SK-N-SH (cell line): ENCODE measurements around the gene LRCH4. TPM values are rescaled to one million over a fixed set of nuclear protein-coding genes. Genes with fewer than 3 reads are reported as not detected.
A peak's percentile ranks its signal among the peaks of the same experiment; 100 is the strongest.

Experiments used
- CTCF ChIA-PET: fragments of 300-600, 350-600 bp; formaldehyde crosslinking; extraction: SDS; loops from one replicate; lab custom pipeline; 2021; lab: Yijun Ruan, JAX
- POLR2A ChIA-PET: fragments of 350-600 bp; sonication (Branson Sonifier 250); formaldehyde crosslinking; extraction: SDS; loops from one replicate; lab custom pipeline; 2020; ENCODE audit warnings: antibody characterized with exemption, inconsistent platforms; lab: Yijun Ruan, JAX
- DNase-seq: peaks from one replicate; pipeline ENCODE4 v3.0.0; 2012
- H2AFZ ChIP-seq: fragments of 200-600 bp; sonication (generic); 2 replicates; pipeline ENCODE4 v1.8.1; 2016; ENCODE audit warnings: antibody characterized with exemption, mild to moderate bottlenecking, low read depth
- H3F3A ChIP-seq: fragments of 200-600 bp; sonication (generic); replicated peaks from 2 replicates; pipeline ENCODE3; 2016; ENCODE audit warnings: antibody characterized with exemption, mild to moderate bottlenecking; ENCODE audit not compliant: insufficient read depth
- H3K27ac ChIP-seq, 2 experiments: fragments of 200-500 bp in 1 of 2; fragments of 200-600 bp in 1 of 2; sonication (Bioruptor generic) in 1 of 2; sonication (generic), shearing (Covaris generic) in 1 of 2; 2 replicates each; pipeline versions ENCODE4 v1.5.1 to v1.6.1; 2014 to 2016; ENCODE audit warnings: low read depth in 2 of 2, inconsistent platforms in 1 of 2, low read length in 1 of 2, mild to moderate bottlenecking in 1 of 2, mixed read lengths in 1 of 2
- H3K27me3 ChIP-seq: fragments of 200-600 bp; sonication (generic), shearing (Covaris generic); 2 replicates; pipeline ENCODE4 v1.6.1; 2016; ENCODE audit warnings: mixed run types; ENCODE audit not compliant: insufficient read depth
- H3K36me3 ChIP-seq, 2 experiments: fragments of 200-500 bp in 1 of 2; fragments of 200-600 bp in 1 of 2; sonication (Bioruptor generic) in 1 of 2; sonication (generic) in 1 of 2; replicated peaks in 1 of 2; 2 replicates each; pipeline versions ENCODE3 to v1.5.1; 2014 to 2016; ENCODE audit warnings: low read length in 1 of 2, mild to moderate bottlenecking in 1 of 2; ENCODE audit not compliant: insufficient read depth in 2 of 2, control insufficient read depth in 1 of 2
- H3K4me1 ChIP-seq, 2 experiments: fragments of 200-500 bp in 1 of 2; fragments of 200-600 bp in 1 of 2; sonication (Bioruptor generic) in 1 of 2; sonication (generic), shearing (Covaris generic) in 1 of 2; 2 replicates each; pipeline versions ENCODE4 v1.5.1 to v1.6.1; 2014 to 2016; ENCODE audit warnings: low read depth in 1 of 2, low read length in 1 of 2, mixed run types in 1 of 2; ENCODE audit not compliant: insufficient read depth in 2 of 2, control insufficient read depth in 1 of 2
- H3K4me2 ChIP-seq: fragments of 200-600 bp; sonication (generic), shearing (Covaris generic); 2 replicates; pipeline ENCODE4 v1.6.1; 2017; ENCODE audit warnings: mixed run types
- H3K4me3 ChIP-seq, 2 experiments: fragments of 200-500 bp in 1 of 2; fragments of 200-600 bp in 1 of 2; sonication (Bioruptor generic) in 1 of 2; sonication (generic), shearing (Covaris generic) in 1 of 2; 2 replicates each; pipeline versions ENCODE4 v1.5.1 to v1.8.1; 2014 to 2016; ENCODE audit warnings: low read depth in 2 of 2, inconsistent platforms in 1 of 2, low read length in 1 of 2, mild to moderate bottlenecking in 1 of 2, mixed read lengths in 1 of 2, moderate library complexity in 1 of 2
- H3K79me2 ChIP-seq: fragments of 200-600 bp; sonication (generic); 2 replicates; pipeline ENCODE4 v1.8.1; 2017; ENCODE audit warnings: mild to moderate bottlenecking; ENCODE audit not compliant: insufficient read depth
- H3K9ac ChIP-seq: fragments of 200-600 bp; sonication (generic); 2 replicates; pipeline ENCODE4 v1.6.1; 2017; ENCODE audit warnings: mixed run types
- H3K9me2 ChIP-seq: fragments of 200-600 bp; sonication (generic); 2 replicates; pipeline ENCODE4 v1.6.1; 2017; ENCODE audit warnings: mixed run types
- H3K9me3 ChIP-seq: fragments of 200-600 bp; sonication (generic); 2 replicates; pipeline ENCODE4 v1.6.1; 2017; ENCODE audit warnings: mixed run types, mild to moderate bottlenecking, moderate library complexity
- H4K20me1 ChIP-seq: fragments of 200-600 bp; sonication (generic); 2 replicates; pipeline ENCODE4 v1.6.1; 2017; ENCODE audit warnings: mild to moderate bottlenecking, mixed run types; ENCODE audit not compliant: insufficient read depth
- ELF1 ChIP-seq: IDR thresholded peaks from 2 replicates; pipeline ENCODE4 v1.4.0; 2012
- EZH2phosphoT487 ChIP-seq: fragments of 200-600 bp; sonication (generic); IDR thresholded peaks from 2 replicates; pipeline ENCODE4 v1.6.1; 2017; ENCODE audit warnings: low read depth, mixed run types, mild to moderate bottlenecking, antibody characterized with exemption, moderate library complexity, borderline replicate concordance
- FOSL2 ChIP-seq: IDR thresholded peaks from 2 replicates; pipeline ENCODE4 v1.4.0; 2012; ENCODE audit warnings: low read depth, mild to moderate bottlenecking, moderate library complexity, borderline replicate concordance
- GABPA ChIP-seq: IDR thresholded peaks from 2 replicates; pipeline ENCODE4 v1.4.0; 2012; ENCODE audit warnings: low read depth, mild to moderate bottlenecking
- MEF2A ChIP-seq: IDR thresholded peaks from 2 replicates; pipeline ENCODE4 v1.4.0; 2012; ENCODE audit warnings: low read depth, borderline replicate concordance
- MXI1 ChIP-seq: IDR thresholded peaks from 2 replicates; pipeline ENCODE4 v1.6.1; 2012; ENCODE audit warnings: mild to moderate bottlenecking, low read depth, low read length, improper control_type of control experiment
- NFIC ChIP-seq: IDR thresholded peaks from 2 replicates; pipeline ENCODE4 v1.4.0; 2012; ENCODE audit warnings: borderline replicate concordance
- PBX3 ChIP-seq: IDR thresholded peaks from 2 replicates; pipeline ENCODE4; 2012
- POLR2AphosphoS5 ChIP-seq: IDR thresholded peaks from 2 replicates; pipeline ENCODE4 v1.6.1; 2012; ENCODE audit warnings: low read depth, low read length
- RFX5 ChIP-seq: IDR thresholded peaks from 2 replicates; pipeline ENCODE4 v1.6.1; 2012; ENCODE audit warnings: mild to moderate bottlenecking, improper control_type of control experiment, low read length
- TAF1 ChIP-seq: IDR thresholded peaks from 2 replicates; pipeline ENCODE4 v1.6.1; 2012; ENCODE audit warnings: low read depth, mild to moderate bottlenecking, low read length, moderate library complexity, borderline replicate concordance
- TCF12 ChIP-seq: IDR thresholded peaks from 2 replicates; pipeline ENCODE4 v1.4.0; 2012
- TEAD4 ChIP-seq: IDR thresholded peaks from 2 replicates; pipeline ENCODE4 v1.4.0; 2012; ENCODE audit warnings: mild to moderate bottlenecking, borderline replicate concordance; ENCODE audit not compliant: insufficient read depth
- USF1 ChIP-seq: IDR thresholded peaks from 2 replicates; pipeline ENCODE4 v1.4.0; 2012; ENCODE audit warnings: low read depth, borderline replicate concordance
- USF2 ChIP-seq: fragments of 150-350 bp; IDR thresholded peaks from 2 replicates; pipeline ENCODE4 v1.6.1; 2017; ENCODE audit warnings: antibody characterized with exemption, low read length, low read depth, borderline replicate concordance
- YY1 ChIP-seq: IDR thresholded peaks from 2 replicates; pipeline ENCODE4 v1.4.0; 2012; ENCODE audit warnings: low read depth, mild to moderate bottlenecking
- WGBS: methylation state at CpG from one replicate; pipeline ENCODE4 v1.1.6; 2017; ENCODE audit warnings: low lambda C conversion rate; 5-methylcytosine and 5-hydroxymethylcytosine counted together
- polyA plus RNA-seq, 3 experiments: library from polyadenylated mRNA; depleted of rRNA; stranded (reverse); fragments of >200 nt; gene quantifications; 2 replicates each; pipeline ENCODE4 v1.2.3, GENCODE V29; 2012
- TF ChIP-seq, protein P1 (sequence below): IDR thresholded peaks from 2 replicates; pipeline ENCODE4 v1.6.1; 2012; ENCODE audit warnings: mild to moderate bottlenecking, low read depth, low read length, moderate library complexity
- TF ChIP-seq, protein P2 (sequence below): IDR thresholded peaks from 2 replicates; pipeline ENCODE4 v1.4.0; 2012; ENCODE audit warnings: low read depth
- TF ChIP-seq, protein P3 (sequence below): fragments of 200-600 bp; sonication (generic); IDR thresholded peaks from 2 replicates; pipeline ENCODE4 v1.6.1; 2017; ENCODE audit warnings: antibody characterized with exemption, mild to moderate bottlenecking, moderate library complexity

Gene LRCH4
- polyA plus RNA-seq, 1 of the 3 experiments (the other 2 are of a cell fraction), result 29.8 TPM

- Histone ChIP-seq H3K4me3 (peak overlapping the region; percentile 67 to 76), H3K4me2 (peak overlapping the region; percentile 97), H3K9me3 (no peaks in the 10 kb centered on the region), H3K27ac (peak overlapping the region; percentile 69 to 97), H3K4me1 (peaks cover 10 to 25% of the 10 kb centered on the region in 2 experiments; a peak in 3 of 4 replicates), H3K9ac (peak overlapping the region; percentile 69), H4K20me1 (no peaks in the 10 kb centered on the region), H3K9me2 (no peaks in the 10 kb centered on the region), H3K79me2 (peaks cover 18% of the 10 kb centered on the region), H3F3A (peaks cover 42% of the 10 kb centered on the region), H3K36me3 (peaks cover 27 to 32% of the 10 kb centered on the region in 2 experiments), H3K27me3 (no peaks in the 10 kb centered on the region), H2AFZ (peak overlapping the region; percentile 69)
- ChIA-PET POLR2A (interaction anchor here (1.1 to 3.7 kb wide), 6 partner anchors 8 to 167 kb away, joined by 3 to 63 read pairs (median 10); partner anchors contain the start of genes FBXO24, GNB2, LRCH4 and MOSPD3), CTCF (interaction anchor here (0.6 to 5.4 kb wide), 22 partner anchors 8 to 248 kb away, joined by 3 to 62 read pairs (median 4); partner anchors contain the start of genes ACTL6B, FBXO24, LRCH4 and MOSPD3)
- WGBS, result 5% methylated on average over 47 of the region's 70 CpGs
- DNase-seq, result peak; percentile 98
- TF ChIP-seq TAF1, result peak; percentile 50; the same call in 1 of the 2 replicates
- no peak for TF ChIP-seq USF2
- TF ChIP-seq TEAD4, result peak; percentile 38; the same call in 1 of the 2 replicates
- no peak for TF ChIP-seq EZH2phosphoT487
- TF ChIP-seq, protein P1, sequence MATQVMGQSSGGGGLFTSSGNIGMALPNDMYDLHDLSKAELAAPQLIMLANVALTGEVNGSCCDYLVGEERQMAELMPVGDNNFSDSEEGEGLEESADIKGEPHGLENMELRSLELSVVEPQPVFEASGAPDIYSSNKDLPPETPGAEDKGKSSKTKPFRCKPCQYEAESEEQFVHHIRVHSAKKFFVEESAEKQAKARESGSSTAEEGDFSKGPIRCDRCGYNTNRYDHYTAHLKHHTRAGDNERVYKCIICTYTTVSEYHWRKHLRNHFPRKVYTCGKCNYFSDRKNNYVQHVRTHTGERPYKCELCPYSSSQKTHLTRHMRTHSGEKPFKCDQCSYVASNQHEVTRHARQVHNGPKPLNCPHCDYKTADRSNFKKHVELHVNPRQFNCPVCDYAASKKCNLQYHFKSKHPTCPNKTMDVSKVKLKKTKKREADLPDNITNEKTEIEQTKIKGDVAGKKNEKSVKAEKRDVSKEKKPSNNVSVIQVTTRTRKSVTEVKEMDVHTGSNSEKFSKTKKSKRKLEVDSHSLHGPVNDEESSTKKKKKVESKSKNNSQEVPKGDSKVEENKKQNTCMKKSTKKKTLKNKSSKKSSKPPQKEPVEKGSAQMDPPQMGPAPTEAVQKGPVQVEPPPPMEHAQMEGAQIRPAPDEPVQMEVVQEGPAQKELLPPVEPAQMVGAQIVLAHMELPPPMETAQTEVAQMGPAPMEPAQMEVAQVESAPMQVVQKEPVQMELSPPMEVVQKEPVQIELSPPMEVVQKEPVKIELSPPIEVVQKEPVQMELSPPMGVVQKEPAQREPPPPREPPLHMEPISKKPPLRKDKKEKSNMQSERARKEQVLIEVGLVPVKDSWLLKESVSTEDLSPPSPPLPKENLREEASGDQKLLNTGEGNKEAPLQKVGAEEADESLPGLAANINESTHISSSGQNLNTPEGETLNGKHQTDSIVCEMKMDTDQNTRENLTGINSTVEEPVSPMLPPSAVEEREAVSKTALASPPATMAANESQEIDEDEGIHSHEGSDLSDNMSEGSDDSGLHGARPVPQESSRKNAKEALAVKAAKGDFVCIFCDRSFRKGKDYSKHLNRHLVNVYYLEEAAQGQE, result no peak
- TF ChIP-seq POLR2AphosphoS5, result peak; percentile 93
- TF ChIP-seq MXI1, result 0 out of 2 replicates have a peak, but pooled peaks have one; percentile 12
- TF ChIP-seq YY1, result no peak
- TF ChIP-seq, protein P2, sequence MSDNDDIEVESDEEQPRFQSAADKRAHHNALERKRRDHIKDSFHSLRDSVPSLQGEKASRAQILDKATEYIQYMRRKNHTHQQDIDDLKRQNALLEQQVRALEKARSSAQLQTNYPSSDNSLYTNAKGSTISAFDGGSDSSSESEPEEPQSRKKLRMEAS, result peak; percentile 34; the same call in 1 of the 2 replicates
- no peak for TF ChIP-seq MEF2A
- no peak for TF ChIP-seq FOSL2
- no peak; the same call in 1 of the 2 replicates for TF ChIP-seq ELF1
- TF ChIP-seq, protein P3, sequence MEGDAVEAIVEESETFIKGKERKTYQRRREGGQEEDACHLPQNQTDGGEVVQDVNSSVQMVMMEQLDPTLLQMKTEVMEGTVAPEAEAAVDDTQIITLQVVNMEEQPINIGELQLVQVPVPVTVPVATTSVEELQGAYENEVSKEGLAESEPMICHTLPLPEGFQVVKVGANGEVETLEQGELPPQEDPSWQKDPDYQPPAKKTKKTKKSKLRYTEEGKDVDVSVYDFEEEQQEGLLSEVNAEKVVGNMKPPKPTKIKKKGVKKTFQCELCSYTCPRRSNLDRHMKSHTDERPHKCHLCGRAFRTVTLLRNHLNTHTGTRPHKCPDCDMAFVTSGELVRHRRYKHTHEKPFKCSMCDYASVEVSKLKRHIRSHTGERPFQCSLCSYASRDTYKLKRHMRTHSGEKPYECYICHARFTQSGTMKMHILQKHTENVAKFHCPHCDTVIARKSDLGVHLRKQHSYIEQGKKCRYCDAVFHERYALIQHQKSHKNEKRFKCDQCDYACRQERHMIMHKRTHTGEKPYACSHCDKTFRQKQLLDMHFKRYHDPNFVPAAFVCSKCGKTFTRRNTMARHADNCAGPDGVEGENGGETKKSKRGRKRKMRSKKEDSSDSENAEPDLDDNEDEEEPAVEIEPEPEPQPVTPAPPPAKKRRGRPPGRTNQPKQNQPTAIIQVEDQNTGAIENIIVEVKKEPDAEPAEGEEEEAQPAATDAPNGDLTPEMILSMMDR, result peak; percentile 59
- TF ChIP-seq RFX5, result no peak
- TF ChIP-seq GABPA, result peak; percentile 49; the same call in 1 of the 2 replicates
- no peak for TF ChIP-seq NFIC
- TF ChIP-seq PBX3, result 0 out of 2 replicates have a peak, but pooled peaks have one; percentile 13
- no peak for TF ChIP-seq USF1
- TF ChIP-seq TCF12, result peak; percentile 37; the same call in 1 of the 2 replicates
Measured at GRCh38 chr7:100604028-100604975, 18.4 kb upstream of the LRCH4 start.
